ENCODE measurements around the gene UBALD2. TPM values are rescaled to one million over a fixed set of nuclear protein-coding genes. Genes with fewer than 3 reads are reported as not detected.

UBALD2 gene
- total RNA-seq, 1 donor: 5.1 TPM

- Histone ChIP-seq H3K9me3 (ENCODE audit: low read depth, low read length) (no peaks in the 10 kb centered on the region), H3K4me3 (ENCODE audit: insufficient read depth, low read length) (no peak overlapping the region), H2AFZ (ENCODE audit: low read length) (no peak overlapping the region), H3K27ac (ENCODE audit: low read depth, low read length) (no peak overlapping the region), H3K4me1 (ENCODE audit: insufficient read depth, low read length) (peaks cover 10% of the 10 kb centered on the region), H3K79me2 (ENCODE audit: insufficient read depth, low read length) (no peaks in the 10 kb centered on the region), H3K36me3 (ENCODE audit: insufficient read depth, low read length) (no peaks in the 10 kb centered on the region), H3K27me3 (ENCODE audit: insufficient read depth, low read length) (peaks cover 30% of the 10 kb centered on the region), H4K20me1 (ENCODE audit: insufficient read depth, low read length) (no peaks in the 10 kb centered on the region), H3K4me2 (ENCODE audit: insufficient read depth, low read length) (no peak overlapping the region)
- no peak for TF ChIP-seq CTCF (IDR thresholded peaks at IDR 0.05; ENCODE audit: extremely low read depth, low read depth, low read length)
- DNase-seq (ENCODE audit: insufficient read length, low spot score, missing footprints): no peak
These were observed 29.3 kb upstream of the UBALD2 start for GRCh38 chr17:76235883-76236282.

GRCh38 chr17:76236603-76237002 is 28.5 kb upstream of the UBALD2 start:
- Histone ChIP-seq H3K27me3 (ENCODE audit: insufficient read depth, low read length) (peaks cover 37% of the 10 kb centered on the region), H3K4me1 (ENCODE audit: insufficient read depth, low read length) (peaks cover 14% of the 10 kb centered on the region), H3K4me3 (ENCODE audit: insufficient read depth, low read length) (no peak overlapping the region), H2AFZ (ENCODE audit: low read length) (no peak overlapping the region), H3K4me2 (ENCODE audit: insufficient read depth, low read length) (no peak overlapping the region), H3K9me3 (ENCODE audit: low read depth, low read length) (no peaks in the 10 kb centered on the region), H3K36me3 (ENCODE audit: insufficient read depth, low read length) (no peaks in the 10 kb centered on the region), H3K27ac (ENCODE audit: low read depth, low read length) (no peak overlapping the region), H3K79me2 (ENCODE audit: insufficient read depth, low read length) (no peaks in the 10 kb centered on the region), H4K20me1 (ENCODE audit: insufficient read depth, low read length) (no peaks in the 10 kb centered on the region)
- DNase-seq (ENCODE audit: insufficient read length, low spot score, missing footprints): no peak
- TF ChIP-seq CTCF (IDR thresholded peaks at IDR 0.05; ENCODE audit: extremely low read depth, low read depth, low read length): no peak

- Histone ChIP-seq H3K27me3 (ENCODE audit: insufficient read depth, low read length) (peaks cover 50% of the 10 kb centered on the region), H3K9me3 (ENCODE audit: low read depth, low read length) (no peaks in the 10 kb centered on the region), H3K4me3 (ENCODE audit: insufficient read depth, low read length) (no peak overlapping the region), H3K4me1 (ENCODE audit: insufficient read depth, low read length) (peaks cover 7% of the 10 kb centered on the region), H3K4me2 (ENCODE audit: insufficient read depth, low read length) (no peak overlapping the region), H3K27ac (ENCODE audit: low read depth, low read length) (no peak overlapping the region), H3K79me2 (ENCODE audit: insufficient read depth, low read length) (no peaks in the 10 kb centered on the region), H2AFZ (ENCODE audit: low read length) (no peak overlapping the region), H4K20me1 (ENCODE audit: insufficient read depth, low read length) (no peaks in the 10 kb centered on the region), H3K36me3 (ENCODE audit: insufficient read depth, low read length) (no peaks in the 10 kb centered on the region)
- no peak for TF ChIP-seq CTCF (IDR thresholded peaks at IDR 0.05; ENCODE audit: extremely low read depth, low read depth, low read length)
- no peak for DNase-seq (ENCODE audit: insufficient read length, low spot score, missing footprints)
These were observed 27.3 kb upstream of the UBALD2 start for GRCh38 chr17:76237859-76238313.

GRCh38 chr17:76238847-76239537 is 26.2 kb upstream of the UBALD2 start:
- DNase-seq (ENCODE audit: insufficient read length, low spot score, missing footprints): no peak
- Histone ChIP-seq H3K36me3 (ENCODE audit: insufficient read depth, low read length) (no peaks in the 10 kb centered on the region), H3K27ac (ENCODE audit: low read depth, low read length) (no peak overlapping the region), H3K27me3 (ENCODE audit: insufficient read depth, low read length) (peaks cover 61% of the 10 kb centered on the region), H3K4me1 (ENCODE audit: insufficient read depth, low read length) (peaks cover 7% of the 10 kb centered on the region), H4K20me1 (ENCODE audit: insufficient read depth, low read length) (no peaks in the 10 kb centered on the region), H3K4me3 (ENCODE audit: insufficient read depth, low read length) (no peak overlapping the region), H2AFZ (ENCODE audit: low read length) (no peak overlapping the region), H3K4me2 (ENCODE audit: insufficient read depth, low read length) (no peak overlapping the region), H3K9me3 (ENCODE audit: low read depth, low read length) (no peaks in the 10 kb centered on the region), H3K79me2 (ENCODE audit: insufficient read depth, low read length) (no peaks in the 10 kb centered on the region)
- TF ChIP-seq CTCF (IDR thresholded peaks at IDR 0.05; ENCODE audit: extremely low read depth, low read depth, low read length): no peak
